PC-9 (cell line): ENCODE measurements around the gene METRN.

ENCODE experiments used
- EZH2 ChIP-seq: fragments of 200-600 bp; sonication (generic); IDR thresholded peaks from 2 replicates; pipeline ENCODE4 v1.8.0; 2017; ENCODE audit warnings: antibody characterized with exemption, low read depth
- TF ChIP-seq, protein P1 (sequence below): fragments of 200-600 bp; sonication (generic); conservative IDR thresholded peaks from 2 replicates; pipeline ENCODE4 v1.6.1; 2017; ENCODE audit warnings: mixed run types, antibody characterized with exemption, mild to moderate bottlenecking, moderate library complexity

- TF ChIP-seq, protein P1, sequence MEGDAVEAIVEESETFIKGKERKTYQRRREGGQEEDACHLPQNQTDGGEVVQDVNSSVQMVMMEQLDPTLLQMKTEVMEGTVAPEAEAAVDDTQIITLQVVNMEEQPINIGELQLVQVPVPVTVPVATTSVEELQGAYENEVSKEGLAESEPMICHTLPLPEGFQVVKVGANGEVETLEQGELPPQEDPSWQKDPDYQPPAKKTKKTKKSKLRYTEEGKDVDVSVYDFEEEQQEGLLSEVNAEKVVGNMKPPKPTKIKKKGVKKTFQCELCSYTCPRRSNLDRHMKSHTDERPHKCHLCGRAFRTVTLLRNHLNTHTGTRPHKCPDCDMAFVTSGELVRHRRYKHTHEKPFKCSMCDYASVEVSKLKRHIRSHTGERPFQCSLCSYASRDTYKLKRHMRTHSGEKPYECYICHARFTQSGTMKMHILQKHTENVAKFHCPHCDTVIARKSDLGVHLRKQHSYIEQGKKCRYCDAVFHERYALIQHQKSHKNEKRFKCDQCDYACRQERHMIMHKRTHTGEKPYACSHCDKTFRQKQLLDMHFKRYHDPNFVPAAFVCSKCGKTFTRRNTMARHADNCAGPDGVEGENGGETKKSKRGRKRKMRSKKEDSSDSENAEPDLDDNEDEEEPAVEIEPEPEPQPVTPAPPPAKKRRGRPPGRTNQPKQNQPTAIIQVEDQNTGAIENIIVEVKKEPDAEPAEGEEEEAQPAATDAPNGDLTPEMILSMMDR = no peak
- TF ChIP-seq EZH2 = no peak
Observed at GRCh38 chr16:729768-730665, 15.1 kb downstream of the METRN start.
